K562 (cell line): ENCODE data around the gene FANCD2. TPM values are rescaled to one million over a fixed set of nuclear protein-coding genes. Genes with fewer than 3 reads are reported as not detected.

Experiments used
- ATAC-seq: fragments of 200-7000 bp; cut with Tn5 transposase; 3 replicates; pipeline ENCODE4 v1.9.1; 2020; ENCODE audit warnings: moderate library complexity
- BruUV-seq: library from RNA; stranded (reverse); fragments of 400-500 nt; replicated peaks from 2 replicates; lab custom pipeline; 2021; lab: Mats Ljungman, UMichigan
- CTCF ChIA-PET: fragments of 300-600 bp; formaldehyde crosslinking; extraction: SDS; loops from one replicate; lab custom pipeline; 2021; ENCODE audit warnings: low intra/inter-chr PET ratio; lab: Yijun Ruan, JAX
- POLR2A ChIA-PET: fragments of 300-600, 350-650 bp; sonication (Branson Sonifier 250); formaldehyde crosslinking; extraction: SDS; loops from one replicate; lab custom pipeline; 2021; ENCODE audit warnings: antibody characterized with exemption, inconsistent platforms; lab: Yijun Ruan, JAX
- DNase-seq, 4 experiments: peaks; one replicate each; pipeline versions ENCODE4 v3.0.0 to v3.0.0-alpha.2; 2011 to 2018; ENCODE audit warnings: low spot score in 3 of 4, mixed read lengths in 3 of 4; ENCODE audit errors: extremely low read depth in 1 of 4
- FAIRE-seq: peaks from 2 replicates; lab custom pipeline; 2011; peaks lifted over from hg19 to GRCh38; lab: Jason Lieb, UNC
- H2AFZ ChIP-seq: 2 replicates; pipeline ENCODE4 v1.6.0; 2011; ENCODE audit warnings: low read depth, low read length, control low read depth, inconsistent platforms
- H3K27ac ChIP-seq: fragments of 200-600 bp; 3 replicates; pipeline ENCODE4 v1.8.0; 2011; ENCODE audit warnings: low read depth, mild to moderate bottlenecking, control low read depth, inconsistent platforms, low read length, moderate library complexity, mixed read lengths; ENCODE audit errors: extremely low read depth
- H3K27me3 ChIP-seq, 2 experiments: fragments of 300-600 bp in 1 of 2; 2 replicates in 1 of 2; 3 replicates in 1 of 2; pipeline versions ENCODE4 v1.6.0 to v1.8.0; 2011; ENCODE audit warnings: inconsistent platforms in 2 of 2, low read length in 2 of 2, mild to moderate bottlenecking in 1 of 2, mixed read lengths in 1 of 2, moderate library complexity in 1 of 2; ENCODE audit not compliant: control insufficient read depth in 2 of 2, insufficient read depth in 2 of 2
- H3K36me3 ChIP-seq: fragments of 300-600 bp; 3 replicates; pipeline ENCODE4 v1.8.0; 2011; ENCODE audit warnings: mild to moderate bottlenecking, low read length, inconsistent platforms; ENCODE audit not compliant: control insufficient read depth, insufficient read depth
- H3K4me1 ChIP-seq, 2 experiments: fragments of 200-600 bp in 1 of 2; replicated peaks in 1 of 2; 2 replicates in 1 of 2; 3 replicates in 1 of 2; pipeline versions ENCODE4 v1.5.1 to v1.8.0; 2011; ENCODE audit warnings: inconsistent platforms in 2 of 2, low read length in 2 of 2, mild to moderate bottlenecking in 1 of 2, mixed read lengths in 1 of 2, moderate library complexity in 1 of 2; ENCODE audit not compliant: control insufficient read depth in 2 of 2, insufficient read depth in 2 of 2
- H3K4me2 ChIP-seq: 2 replicates; pipeline ENCODE4 v1.6.1; 2011; ENCODE audit warnings: low read length, control low read depth, inconsistent platforms, mixed read lengths; ENCODE audit not compliant: insufficient read depth
- H3K4me3 ChIP-seq: fragments of 200-600 bp; sonication (generic), shearing (Covaris generic); 2 replicates; pipeline ENCODE4 v1.5.1; 2016; ENCODE audit warnings: control low read depth, inconsistent platforms
- H3K79me2 ChIP-seq: fragments of 200-600 bp; 3 replicates; pipeline ENCODE4 v1.8.0; 2011; ENCODE audit warnings: low read length, inconsistent platforms; ENCODE audit not compliant: control insufficient read depth, insufficient read depth
- H3K9ac ChIP-seq, 2 experiments: 2 replicates each; pipeline versions ENCODE4 v1.6.0 to v1.6.1; 2011; ENCODE audit warnings: low read depth in 2 of 2, low read length in 2 of 2, control low read depth in 1 of 2, inconsistent platforms in 1 of 2, mild to moderate bottlenecking in 1 of 2, mixed read lengths in 1 of 2; ENCODE audit not compliant: insufficient read depth in 1 of 2
- H3K9me1 ChIP-seq: one replicate; pipeline ENCODE4 v1.6.0; 2011; ENCODE audit warnings: inconsistent platforms, mild to moderate bottlenecking, low read length, moderate library complexity; ENCODE audit not compliant: control insufficient read depth, insufficient read depth
- H3K9me3 ChIP-seq: replicated peaks from 2 replicates; pipeline ENCODE4 v1.5.1; 2011; ENCODE audit warnings: low read depth, low read length, inconsistent platforms; ENCODE audit not compliant: control insufficient read depth, insufficient read depth
- H4K20me1 ChIP-seq: replicated peaks from 2 replicates; pipeline ENCODE4 v1.6.1; 2011; ENCODE audit warnings: low read length, inconsistent platforms, mixed read lengths; ENCODE audit not compliant: control insufficient read depth, insufficient read depth
- BACH1 ChIP-seq: fragments of 200-800 bp; sonication (Bioruptor generic); IDR thresholded peaks from 2 replicates; pipeline ENCODE4 v1.6.1; 2016; ENCODE audit warnings: missing genetic modification characterization, missing compliant biosample characterization
- CHCHD3 ChIP-seq: fragments of 250-450 bp; sonication (Bioruptor Pico); IDR thresholded peaks from 2 replicates; pipeline ENCODE4 v2.1.2; 2022; ENCODE audit warnings: mild to moderate bottlenecking
- ELF4 ChIP-seq: fragments of 450-650 bp; formaldehyde crosslinking; IDR thresholded peaks from 2 replicates; pipeline ENCODE4 v1.4.0; 2022; ENCODE audit warnings: missing genetic modification characterization
- EWSR1 ChIP-seq: fragments of 450-650 bp; IDR thresholded peaks from 2 replicates; pipeline ENCODE4 v1.6.1; 2018; ENCODE audit warnings: borderline replicate concordance, mild to moderate bottlenecking, low read depth, moderate library complexity; ENCODE audit not compliant: partially characterized antibody
- GATAD2B ChIP-seq: fragments of 450-650 bp; IDR thresholded peaks from 2 replicates; pipeline ENCODE4 v1.6.1; 2017; ENCODE audit warnings: mild to moderate bottlenecking, borderline replicate concordance
- HNRNPK ChIP-seq: fragments of 200-400 bp; formaldehyde crosslinking; IDR thresholded peaks from one replicate; pipeline ENCODE4 v1.6.1; 2018; ENCODE audit warnings: mild to moderate bottlenecking, low read depth, low read length; ENCODE audit not compliant: poor library complexity, severe bottlenecking
- PHB2 ChIP-seq: fragments of 450-650 bp; IDR thresholded peaks from 2 replicates; pipeline ENCODE4 v1.6.1; 2017; ENCODE audit warnings: low read depth
- ZNF24 ChIP-seq: fragments of 450-650 bp; IDR thresholded peaks from 2 replicates; pipeline ENCODE4 v1.6.1; 2016
- ZNF282 ChIP-seq: sonication (generic); formaldehyde crosslinking; IDR thresholded peaks from 2 replicates; pipeline ENCODE4 v1.8.1; 2023; ENCODE audit warnings: missing genetic modification reagents
- ZNF324 ChIP-seq: fragments of 250-450 bp; sonication (Bioruptor Pico); IDR thresholded peaks from 2 replicates; pipeline ENCODE4 v1.4.0; 2020; ENCODE audit warnings: mild to moderate bottlenecking
- ZNF785 ChIP-seq: fragments of 250-450 bp; sonication (Bioruptor Pico); IDR thresholded peaks from 2 replicates; pipeline ENCODE4 v1.4.0; 2020; ENCODE audit warnings: mild to moderate bottlenecking
- WGBS: fragments of 100-300 bp; shearing (Covaris generic); methylation state at CpG from one replicate; pipeline ENCODE4 v1.1.6; 2016; ENCODE audit warnings: low coverage, mixed read lengths; ENCODE audit not compliant: insufficient coverage; ENCODE audit errors: missing lambda C conversion rate; 5-methylcytosine and 5-hydroxymethylcytosine counted together
- in situ Hi-C: fragments of 300-500 bp; cut with MboI; formaldehyde crosslinking; loops from 4 replicates; pipeline ENCODE4 v1.15.0; 2018; ENCODE audit warnings: inconsistent platforms, mixed read lengths
- intact Hi-C: fragments of 100-400 bp; cut with micrococcal nuclease; formaldehyde crosslinking; loops from 2 replicates; pipeline ENCODE4 v1.14.2; 2022
- polyA plus RNA-seq, 8 experiments: library from polyadenylated mRNA; depleted of rRNA in 4 of 8; stranded (reverse) in 5 of 8; unstranded in 3 of 8; fragments of >200 nt; fragmentation: Nextera tagmentation in 2 of 8; fragmentation: Illumina TruSeq in 1 of 8; extraction: Ambion mirVana in 2 of 8; extraction: Trizol in 1 of 8; gene quantifications; 2 replicates each; pipeline versions ENCODE4 v1.2.1 to v1.2.3, GENCODE V29; 2011 to 2014; ENCODE audit warnings: inconsistent platforms in 1 of 8, missing spikeins in 1 of 8
- total RNA-seq, 7 experiments: library from RNA; depleted of rRNA in 6 of 7; stranded (reverse); fragments of >200 nt in 6 of 7; fragmentation: Illumina TruSeq in 2 of 7; extraction: Trizol in 2 of 7; gene quantifications; 2 replicates each; pipeline versions ENCODE4 v1.2.1 to v1.2.3, GENCODE V29; 2011 to 2021; ENCODE audit warnings: low replicate concordance in 1 of 7
- TF ChIP-seq, protein P1 (sequence below), 2 experiments: fragments of 250-450 bp in 1 of 2; fragments of 450-650 bp in 1 of 2; sonication (Bioruptor Pico) in 1 of 2; IDR thresholded peaks; 2 replicates each; pipeline versions ENCODE4 v1.6.1 to v1.8.0; 2016 to 2021; ENCODE audit warnings: mild to moderate bottlenecking in 2 of 2, moderate library complexity in 2 of 2, missing compliant biosample characterization in 1 of 2, missing genetic modification characterization in 1 of 2
- TF ChIP-seq, protein P2 (sequence below): fragments of 250-450 bp; sonication (Bioruptor Pico); IDR thresholded peaks from 2 replicates; pipeline ENCODE4 v1.5.0; 2021
- TF ChIP-seq, protein P3 (sequence below): fragments of 450-650 bp; conservative IDR thresholded peaks from 2 replicates; pipeline ENCODE4 v1.6.1; 2016; ENCODE audit warnings: missing genetic modification characterization, low read depth, mild to moderate bottlenecking, control low read depth, missing compliant biosample characterization
- TF ChIP-seq, protein P4 (sequence below): sonication (generic); formaldehyde crosslinking; IDR thresholded peaks from 2 replicates; pipeline ENCODE4 v1.8.1; 2022; ENCODE audit warnings: missing genetic modification reagents
- TF ChIP-seq, protein P5 (sequence below): sonication (generic); IDR thresholded peaks from 2 replicates; pipeline ENCODE4 v1.6.1; 2016

The FANCD2 gene
- total and polyA plus RNA-seq, 9 of the 15 experiments (the other 6 are each of a cell fraction or from before 2014, with no cell fraction given) = 59.4 to 137 (median 96.1) TPM

DNA sequence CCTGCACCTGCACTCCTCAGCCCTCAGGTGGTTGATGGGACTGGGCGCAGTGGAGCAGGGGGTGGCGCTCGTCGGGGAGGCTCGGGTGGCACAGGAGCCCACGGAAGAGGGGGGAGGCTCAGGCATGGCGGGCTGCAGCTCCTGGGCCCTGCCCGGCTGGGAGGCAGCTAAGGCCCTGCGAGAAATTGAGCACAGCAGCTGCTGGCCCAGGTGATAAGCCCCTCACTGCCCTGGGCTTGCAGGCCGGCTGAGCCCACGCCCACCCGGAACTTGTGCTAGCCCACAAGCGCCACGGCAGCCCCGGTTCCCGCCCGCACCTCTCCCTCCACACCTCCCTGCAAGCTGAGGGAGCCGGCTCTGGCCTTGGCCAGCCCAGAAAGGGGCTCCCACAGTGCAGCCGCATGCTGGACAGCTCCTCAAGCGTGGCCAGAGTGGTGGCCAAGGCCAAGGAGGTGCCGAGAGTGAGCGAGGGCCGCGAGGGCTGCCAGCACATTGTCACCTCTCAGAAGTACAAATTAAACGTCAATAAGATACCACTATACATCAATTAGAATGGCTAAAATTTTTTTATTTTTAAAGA, 110.3 kb downstream of the FANCD2 start:
- CTCF ChIA-PET = no interaction called here
- H3K4me1 ChIP-seq = peaks cover 20 to 25% of the 10 kb centered on the region in 2 experiments
- DNase-seq (no peak), ATAC-seq (no peak), FAIRE-seq (no peak)
- WGBS = 91% methylated on average over 16 of the region's 25 CpGs
- no peak overlapping the region for H3K4me3 ChIP-seq
- no peaks in the 10 kb centered on the region for H3K9me1 ChIP-seq
- POLR2A ChIA-PET = interaction anchor here (0.6 to 1.6 kb wide), 3 partner anchors 15 to 660 kb away, joined by 3 to 4 read pairs (median 3); no protein-coding TSS in a partner anchor
- in situ Hi-C loops = no loop called here
- H3K36me3 ChIP-seq = no peaks in the 10 kb centered on the region
- H3K4me2 ChIP-seq = no peak overlapping the region
- H4K20me1 ChIP-seq = no peaks in the 10 kb centered on the region; the same call in 1 of the 2 replicates
- H3K9me3 ChIP-seq = no peaks in the 10 kb centered on the region
- intact Hi-C loops = no loop called here
- no peak overlapping the region for H3K9ac ChIP-seq
- peaks cover under 1% of the 10 kb centered on the region; the same call in 2 of the 3 replicates for H3K79me2 ChIP-seq
- no peak overlapping the region for H3K27ac ChIP-seq
- no TSS peak for BruUV-seq
- H3K27me3 ChIP-seq = no peaks in the 10 kb centered on the region
- H2AFZ ChIP-seq = no peak overlapping the region
- no peak for TF ChIP-seq EWSR1
- no peak for TF ChIP-seq BACH1 (tag)
- no peak for TF ChIP-seq HNRNPK
- TF ChIP-seq, protein P1, sequence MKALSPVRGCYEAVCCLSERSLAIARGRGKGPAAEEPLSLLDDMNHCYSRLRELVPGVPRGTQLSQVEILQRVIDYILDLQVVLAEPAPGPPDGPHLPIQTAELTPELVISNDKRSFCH (CRISPR knock-in tag; IDR thresholded peaks at IDR 0.05) = no peak
- TF ChIP-seq, protein P1 (tag; IDR thresholded peaks at IDR 0.05) = no peak
- no peak for TF ChIP-seq ZNF324 (CRISPR knock-in tag)
- TF ChIP-seq ELF4 (CRISPR knock-in tag) = no peak
- TF ChIP-seq, protein P2, sequence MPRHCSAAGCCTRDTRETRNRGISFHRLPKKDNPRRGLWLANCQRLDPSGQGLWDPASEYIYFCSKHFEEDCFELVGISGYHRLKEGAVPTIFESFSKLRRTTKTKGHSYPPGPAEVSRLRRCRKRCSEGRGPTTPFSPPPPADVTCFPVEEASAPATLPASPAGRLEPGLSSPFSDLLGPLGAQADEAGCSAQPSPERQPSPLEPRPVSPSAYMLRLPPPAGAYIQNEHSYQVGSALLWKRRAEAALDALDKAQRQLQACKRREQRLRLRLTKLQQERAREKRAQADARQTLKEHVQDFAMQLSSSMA (CRISPR knock-in tag) = no peak
- TF ChIP-seq, protein P3, sequence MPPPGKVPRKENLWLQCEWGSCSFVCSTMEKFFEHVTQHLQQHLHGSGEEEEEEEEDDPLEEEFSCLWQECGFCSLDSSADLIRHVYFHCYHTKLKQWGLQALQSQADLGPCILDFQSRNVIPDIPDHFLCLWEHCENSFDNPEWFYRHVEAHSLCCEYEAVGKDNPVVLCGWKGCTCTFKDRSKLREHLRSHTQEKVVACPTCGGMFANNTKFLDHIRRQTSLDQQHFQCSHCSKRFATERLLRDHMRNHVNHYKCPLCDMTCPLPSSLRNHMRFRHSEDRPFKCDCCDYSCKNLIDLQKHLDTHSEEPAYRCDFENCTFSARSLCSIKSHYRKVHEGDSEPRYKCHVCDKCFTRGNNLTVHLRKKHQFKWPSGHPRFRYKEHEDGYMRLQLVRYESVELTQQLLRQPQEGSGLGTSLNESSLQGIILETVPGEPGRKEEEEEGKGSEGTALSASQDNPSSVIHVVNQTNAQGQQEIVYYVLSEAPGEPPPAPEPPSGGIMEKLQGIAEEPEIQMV (tag) = no peak
- no peak for TF ChIP-seq CHCHD3 (CRISPR knock-in tag)
- TF ChIP-seq GATAD2B = no peak
- no peak for TF ChIP-seq ZNF785 (CRISPR knock-in tag)
- no peak for TF ChIP-seq ZNF24
- TF ChIP-seq, protein P4, sequence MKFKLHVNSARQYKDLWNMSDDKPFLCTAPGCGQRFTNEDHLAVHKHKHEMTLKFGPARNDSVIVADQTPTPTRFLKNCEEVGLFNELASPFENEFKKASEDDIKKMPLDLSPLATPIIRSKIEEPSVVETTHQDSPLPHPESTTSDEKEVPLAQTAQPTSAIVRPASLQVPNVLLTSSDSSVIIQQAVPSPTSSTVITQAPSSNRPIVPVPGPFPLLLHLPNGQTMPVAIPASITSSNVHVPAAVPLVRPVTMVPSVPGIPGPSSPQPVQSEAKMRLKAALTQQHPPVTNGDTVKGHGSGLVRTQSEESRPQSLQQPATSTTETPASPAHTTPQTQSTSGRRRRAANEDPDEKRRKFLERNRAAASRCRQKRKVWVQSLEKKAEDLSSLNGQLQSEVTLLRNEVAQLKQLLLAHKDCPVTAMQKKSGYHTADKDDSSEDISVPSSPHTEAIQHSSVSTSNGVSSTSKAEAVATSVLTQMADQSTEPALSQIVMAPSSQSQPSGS = no peak
- TF ChIP-seq PHB2 = no peak
- TF ChIP-seq ZNF282 (CRISPR knock-in tag) = no peak
- TF ChIP-seq, protein P5, sequence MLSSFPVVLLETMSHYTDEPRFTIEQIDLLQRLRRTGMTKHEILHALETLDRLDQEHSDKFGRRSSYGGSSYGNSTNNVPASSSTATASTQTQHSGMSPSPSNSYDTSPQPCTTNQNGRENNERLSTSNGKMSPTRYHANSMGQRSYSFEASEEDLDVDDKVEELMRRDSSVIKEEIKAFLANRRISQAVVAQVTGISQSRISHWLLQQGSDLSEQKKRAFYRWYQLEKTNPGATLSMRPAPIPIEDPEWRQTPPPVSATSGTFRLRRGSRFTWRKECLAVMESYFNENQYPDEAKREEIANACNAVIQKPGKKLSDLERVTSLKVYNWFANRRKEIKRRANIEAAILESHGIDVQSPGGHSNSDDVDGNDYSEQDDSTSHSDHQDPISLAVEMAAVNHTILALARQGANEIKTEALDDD = no peak
